ENCODE measurements around the gene CWC27. TPM values are rescaled to one million over a fixed set of nuclear protein-coding genes. Genes with fewer than 3 reads are reported as not detected.

The CWC27 gene
- polyA plus RNA-seq, 1 donor: 23.2 TPM

GRCh38 chr5:65066387-65067146, 297.8 kb downstream of the CWC27 start:
- DNase-seq (ENCODE audit: low read depth): no peak

DNA sequence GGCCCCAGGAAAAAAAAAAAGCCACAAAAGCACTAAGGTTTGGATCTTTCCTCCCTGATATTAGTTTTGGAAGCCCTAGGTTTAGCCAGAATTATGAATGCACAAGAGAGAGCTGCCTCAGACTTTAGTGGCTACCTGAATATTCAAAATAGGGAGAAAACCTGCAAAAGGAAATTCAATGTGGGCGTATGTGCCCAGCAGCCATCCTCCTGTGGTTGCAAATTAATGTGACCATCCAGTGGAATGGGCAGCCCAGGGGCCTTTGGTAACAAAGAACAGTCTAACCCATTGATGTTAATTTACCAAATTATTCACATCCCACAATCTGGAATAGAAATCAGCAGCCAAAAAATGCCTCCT, 298.4 kb downstream of the CWC27 start:
- no peak for DNase-seq (ENCODE audit: low read depth)

Other genes with a start within 250 kb of the CWC27 start
- 0.40 TPM for gene SHISAL2B, start 78.4 kb upstream of the CWC27 start, polyA plus RNA-seq (ENCODE audit: insufficient read length)
- 11.8 TPM for gene SREK1IP1, start 239 bp upstream of the CWC27 start, polyA plus RNA-seq (ENCODE audit: insufficient read length)

Measured in forelimb muscle (tissue), 1 donor.